ENCODE data around the gene BSG. TPM values are rescaled to one million over a fixed set of nuclear protein-coding genes. Genes with fewer than 3 reads are reported as not detected.
"Not testable (repeated sequence)": the region's sequence is repeated elsewhere in the genome, so short reads cannot be mapped to it uniquely, and the experiment has no call there.

Gene BSG
- total RNA-seq, 1 donor from 2014 or later: 330 TPM

GRCh38 chr19:605061-605971 lies 32.9 kb downstream of the BSG start:
- H3K9me3 ChIP-seq (ENCODE audit: low read depth); H3K27ac Mint-ChIP-seq; H3K27me3 ChIP-seq; H3K27ac ChIP-seq; H3K4me3 Mint-ChIP-seq; H3K9ac ChIP-seq; DNase-seq (ENCODE audit: low spot score); H3K79me2 ChIP-seq (ENCODE audit: low read depth); H3K4me2 ChIP-seq; H3F3A ChIP-seq (ENCODE audit: low read depth); H3K4me1 Mint-ChIP-seq; H3K36me3 Mint-ChIP-seq; H3K4me1 ChIP-seq; H3K4me3 ChIP-seq; H2AFZ ChIP-seq (replicated peaks); H3K36me3 ChIP-seq; H3K27me3 Mint-ChIP-seq (ENCODE audit: insufficient read depth, low read depth); H4K20me1 ChIP-seq (ENCODE audit: low read depth): not testable (repeated sequence)
- peaks cover 17% of the 10 kb centered on the region for H3K9me3 Mint-ChIP-seq
- TF ChIP-seq CTCF (IDR thresholded peaks at IDR 0.05): peak; percentile 4

GRCh38 chr19:607301-608154 lies 35.1 kb downstream of the BSG start:
- peaks cover 12% of the 10 kb centered on the region for H3K27me3 Mint-ChIP-seq (ENCODE audit: insufficient read depth, low read depth)

GRCh38 chr19:608155-609003 lies 36.0 kb downstream of the BSG start:
- H3K27ac Mint-ChIP-seq: no peak overlapping the region
- no peaks in the 10 kb centered on the region for H3K36me3 ChIP-seq
- H3K36me3 Mint-ChIP-seq: peaks cover 2% of the 10 kb centered on the region

More at GRCh38 chr19:607301-608154, 35.1 kb downstream of the BSG start:
- Mint-ChIP-seq H3K9me3 (peaks cover 4% of the 10 kb centered on the region), H3K27ac (peak overlapping the region; percentile 87), H3K4me3 (no peak overlapping the region), H3K4me1 (peaks cover 8% of the 10 kb centered on the region), H3K36me3 (peaks cover 2% of the 10 kb centered on the region)
- H3K36me3 ChIP-seq: no peaks in the 10 kb centered on the region
- H3K27ac ChIP-seq: no peak overlapping the region
- no peaks in the 10 kb centered on the region for H3F3A ChIP-seq (ENCODE audit: low read depth)
- no peak overlapping the region for H3K4me3 ChIP-seq
- no peaks in the 10 kb centered on the region for H3K27me3 ChIP-seq
- no peaks in the 10 kb centered on the region for H4K20me1 ChIP-seq (ENCODE audit: low read depth)
- no peaks in the 10 kb centered on the region for H3K4me1 ChIP-seq
- no peak for DNase-seq (ENCODE audit: low spot score)
- no peaks in the 10 kb centered on the region for H3K9me3 ChIP-seq (ENCODE audit: low read depth)
- H3K9ac ChIP-seq: no peak overlapping the region
- TF ChIP-seq CTCF (IDR thresholded peaks at IDR 0.05) (no peak), EZH2phosphoT487 (IDR thresholded peaks at IDR 0.05) (no peak), EZH2 (IDR thresholded peaks at IDR 0.05) (no peak)
- H3K79me2 ChIP-seq (ENCODE audit: low read depth): no peaks in the 10 kb centered on the region
- no peak overlapping the region for H3K4me2 ChIP-seq
- no peak overlapping the region for H2AFZ ChIP-seq (replicated peaks)

More at GRCh38 chr19:608155-609003, 36.0 kb downstream of the BSG start:
- no peaks in the 10 kb centered on the region for H3K4me1 ChIP-seq
- Mint-ChIP-seq H3K4me1 (peaks cover 8% of the 10 kb centered on the region), H3K27me3 (ENCODE audit: insufficient read depth, low read depth) (peaks cover 11% of the 10 kb centered on the region), H3K9me3 (peaks cover 3% of the 10 kb centered on the region), H3K4me3 (no peak overlapping the region)
- no peak for DNase-seq (ENCODE audit: low spot score)
- no peak overlapping the region for H3K27ac ChIP-seq
- no peak for TF ChIP-seq EZH2 (IDR thresholded peaks at IDR 0.05)
- TF ChIP-seq CTCF (IDR thresholded peaks at IDR 0.05): no peak
- no peak for TF ChIP-seq EZH2phosphoT487 (IDR thresholded peaks at IDR 0.05)
- H2AFZ ChIP-seq (replicated peaks): no peak overlapping the region
- H3K27me3 ChIP-seq: no peaks in the 10 kb centered on the region
- no peaks in the 10 kb centered on the region for H3F3A ChIP-seq (ENCODE audit: low read depth)
- H3K9me3 ChIP-seq (ENCODE audit: low read depth): no peaks in the 10 kb centered on the region
- no peak overlapping the region for H3K4me2 ChIP-seq
- H3K4me3 ChIP-seq: no peak overlapping the region
- no peaks in the 10 kb centered on the region for H3K79me2 ChIP-seq (ENCODE audit: low read depth)
- no peaks in the 10 kb centered on the region for H4K20me1 ChIP-seq (ENCODE audit: low read depth)
- H3K9ac ChIP-seq: no peak overlapping the region
